GM12891 (cell line): ENCODE data around the gene KRTAP10-9.
"Not testable (repeated sequence)": the region's sequence is repeated elsewhere in the genome, so short reads cannot be mapped to it uniquely, and the experiment has no call there.

Experiments used
- DNase-seq: peaks from one replicate; pipeline ENCODE4 v3.0.0; 2011; ENCODE audit warnings: low spot score; ENCODE audit not compliant: insufficient read length
- FAIRE-seq: peaks from 2 replicates; lab custom pipeline; 2011; peaks lifted over from hg19 to GRCh38; lab: Jason Lieb, UNC
- PAX5 ChIP-seq: IDR thresholded peaks from 2 replicates; pipeline ENCODE4 v1.6.1; 2011; ENCODE audit warnings: low read length, moderate library complexity, mild to moderate bottlenecking; ENCODE audit not compliant: insufficient read depth, severe bottlenecking
- POLR2A ChIP-seq: IDR thresholded peaks from 2 replicates; pipeline ENCODE4 v1.6.1; 2011; ENCODE audit warnings: low read depth, low read length, control low read depth
- POLR2AphosphoS5 ChIP-seq: IDR thresholded peaks from 2 replicates; pipeline ENCODE4 v1.6.1; 2011; ENCODE audit warnings: low read depth, low read length, control low read depth
- POU2F2 ChIP-seq: IDR thresholded peaks from 2 replicates; pipeline ENCODE4 v1.6.1; 2011; ENCODE audit warnings: low read depth, mild to moderate bottlenecking, control low read depth, low read length, moderate library complexity
- SPI1 ChIP-seq: IDR thresholded peaks from 2 replicates; pipeline ENCODE4 v1.6.1; 2011; ENCODE audit warnings: low read depth, low read length, control low read depth
- TAF1 ChIP-seq: IDR thresholded peaks from 2 replicates; pipeline ENCODE4 v1.6.1; 2011; ENCODE audit warnings: low read depth, low read length, control low read depth

Gene KRTAP10-9

DNA sequence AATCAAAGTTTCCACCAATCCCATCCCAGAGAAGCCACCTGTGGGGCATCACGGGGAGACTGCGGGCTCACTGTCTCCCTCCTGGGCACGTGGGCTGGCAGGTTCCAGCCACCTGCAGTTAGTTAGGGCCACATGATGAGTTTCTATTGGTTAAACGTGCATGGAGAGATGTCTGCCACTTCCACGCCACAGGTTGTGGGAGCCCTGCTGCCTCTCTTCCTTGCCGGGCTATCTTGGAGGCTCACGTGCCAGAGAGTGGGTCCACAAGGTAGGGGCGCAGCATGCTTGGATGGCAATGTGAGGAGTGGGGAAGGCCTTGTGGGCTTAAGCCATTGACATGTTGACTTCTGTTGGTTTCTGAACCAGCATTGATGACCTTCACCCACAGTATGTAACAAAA, 23.0 kb upstream of the KRTAP10-9 start:
- TF ChIP-seq SPI1 (no peak), POU2F2 (no peak), POLR2A (no peak), TAF1 (no peak), POLR2AphosphoS5 (no peak), PAX5 (no peak)
- DNase-seq, result no peak
- FAIRE-seq, result no peak

DNA sequence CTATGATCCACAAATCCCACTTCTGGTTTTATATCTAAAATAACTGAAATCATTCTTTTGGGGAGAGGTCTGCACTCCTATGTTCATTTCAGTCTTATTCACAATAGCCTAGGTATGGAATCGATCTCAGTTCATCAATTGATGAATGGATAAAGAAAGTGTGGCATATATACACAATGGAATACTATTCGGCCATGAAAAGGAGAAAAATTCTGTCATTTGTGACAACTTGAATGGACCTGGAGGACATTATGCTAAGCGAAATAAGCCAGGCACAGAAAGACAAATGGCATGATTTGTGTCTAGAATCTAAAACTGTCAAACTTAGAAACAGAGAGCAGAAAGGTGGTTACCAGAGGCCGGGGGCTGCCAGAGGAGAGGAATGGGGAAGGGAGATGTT, 20.4 kb upstream of the KRTAP10-9 start:
- TF ChIP-seq PAX5, result no peak
- TF ChIP-seq TAF1, result no peak
- no peak for TF ChIP-seq POLR2AphosphoS5
- TF ChIP-seq POLR2A, result no peak
- no peak for TF ChIP-seq SPI1
- TF ChIP-seq POU2F2, result no peak
- DNase-seq, result no peak
- no peak for FAIRE-seq

GRCh38 chr21:44609193-44609592, 17.7 kb upstream of the KRTAP10-9 start:
- TF ChIP-seq POLR2AphosphoS5 (no peak), POU2F2 (no peak), SPI1 (no peak), POLR2A (no peak)
- DNase-seq, result no peak
- no peak for FAIRE-seq

- not testable (repeated sequence) for DNase-seq, FAIRE-seq
Observed at GRCh38 chr21:44610157-44610843, 16.6 kb upstream of the KRTAP10-9 start.

GRCh38 chr21:44611551-44611950, 15.3 kb upstream of the KRTAP10-9 start:
- FAIRE-seq, result no peak
- DNase-seq, result no peak
- TF ChIP-seq PAX5 (no peak), POLR2A (no peak), SPI1 (no peak), POLR2AphosphoS5 (no peak), TAF1 (no peak), POU2F2 (no peak)

DNA sequence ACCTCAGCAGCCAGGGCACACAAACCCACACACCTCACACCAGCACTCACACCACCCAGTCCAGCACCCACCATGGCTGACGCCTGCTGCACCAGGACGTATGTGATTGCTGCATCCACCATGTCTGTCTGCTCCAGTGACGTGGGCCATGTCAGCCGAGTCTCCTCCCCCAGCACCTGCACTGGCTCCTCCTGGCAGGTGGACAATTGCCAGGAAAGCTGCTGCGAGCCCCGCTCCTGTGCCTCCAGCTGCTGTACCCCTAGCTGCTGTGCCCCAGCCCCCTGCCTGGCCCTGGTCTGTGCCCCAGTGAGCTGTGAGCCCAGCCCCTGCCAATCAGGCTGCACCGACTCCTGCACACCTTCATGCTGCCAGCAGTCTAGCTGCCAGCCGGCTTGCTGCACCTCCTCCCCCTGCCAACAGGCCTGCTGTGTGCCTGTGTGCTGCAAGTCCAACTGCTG, 14.8 kb upstream of the KRTAP10-9 start, which contains the start of gene KRTAP10-8:
Gene KRTAP10-8, plus strand, starts transcription at position 51 of the 458 bp plus-strand sequence. Its CDS starts 22 bp downstream, at position 73.
- no peak for DNase-seq
- no peak for TF ChIP-seq POU2F2
- no peak for FAIRE-seq

GRCh38 chr21:44612669-44613229, 14.1 kb upstream of the KRTAP10-9 start:
- TF ChIP-seq POLR2A (no peak), POLR2AphosphoS5 (no peak), POU2F2 (no peak), TAF1 (no peak)
- FAIRE-seq (no peak), DNase-seq (no peak)

DNA sequence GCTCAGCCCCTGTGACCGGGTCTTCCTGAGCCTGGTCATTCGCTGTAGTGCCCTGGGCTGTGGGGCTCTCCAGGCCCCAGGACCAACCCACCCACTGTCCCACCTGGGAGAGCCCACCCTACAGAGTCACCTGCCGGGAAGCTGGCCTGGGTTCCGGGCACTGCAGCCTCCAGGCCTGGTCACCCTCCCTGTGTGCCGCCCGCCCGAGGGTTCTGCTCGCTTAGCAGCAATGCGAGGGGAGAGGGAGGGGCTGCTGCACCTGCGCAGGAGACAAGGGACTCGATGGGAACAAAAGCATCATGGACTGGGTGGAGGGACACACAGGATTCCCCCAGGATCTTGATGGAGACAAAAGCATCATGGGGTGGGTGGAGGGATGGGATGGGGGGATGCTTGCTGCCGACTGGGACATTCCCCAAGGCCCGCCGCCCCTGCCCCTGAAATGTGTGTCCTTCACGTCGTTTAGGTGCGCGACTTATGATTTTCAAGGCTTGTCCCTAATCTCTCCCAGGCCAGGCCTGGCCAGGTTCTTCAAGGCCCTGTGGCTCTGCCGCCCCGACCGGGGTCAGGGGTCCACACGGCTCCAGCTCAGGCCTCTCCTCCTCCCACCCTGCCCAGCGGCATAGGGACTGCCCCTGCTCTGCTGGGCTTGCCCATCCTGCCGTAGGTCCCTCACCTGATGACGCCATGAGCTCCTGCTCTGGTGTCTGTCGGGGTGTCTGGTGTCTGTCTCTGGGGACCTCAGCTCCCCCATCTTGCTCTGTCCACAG, 13.3 kb upstream of the KRTAP10-9 start:
- FAIRE-seq (no peak), DNase-seq (no peak)
- no peak for TF ChIP-seq PAX5
- no peak for TF ChIP-seq TAF1
- TF ChIP-seq POLR2AphosphoS5, result no peak
- TF ChIP-seq SPI1, result no peak
- no peak for TF ChIP-seq POLR2A
- TF ChIP-seq POU2F2, result no peak

DNA sequence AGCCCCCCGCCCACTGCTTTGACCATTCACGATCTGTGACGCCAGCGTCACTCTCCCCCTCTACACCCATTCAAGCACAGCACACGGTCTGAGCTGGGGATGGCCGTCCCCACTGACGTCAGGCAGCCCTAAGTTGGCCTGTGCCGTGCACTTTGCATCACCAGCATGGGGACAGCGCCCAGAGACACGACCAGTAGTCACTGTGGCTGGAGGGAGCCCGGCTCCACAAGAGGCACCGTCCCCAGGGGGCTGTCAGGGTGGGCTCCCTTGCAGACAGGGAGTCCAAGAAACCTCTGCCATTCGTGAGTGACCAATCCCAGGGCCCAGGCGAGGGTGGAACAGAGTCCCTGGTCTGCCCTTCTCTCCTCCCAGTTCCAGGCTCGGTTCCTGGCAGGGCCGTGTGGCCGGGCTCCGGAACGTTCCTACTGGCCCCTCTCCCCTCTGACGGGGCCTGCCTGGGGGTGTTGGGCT, 12.7 kb upstream of the KRTAP10-9 start:
- TF ChIP-seq POLR2AphosphoS5 (no peak), POLR2A (no peak), PAX5 (no peak)
- DNase-seq, result no peak
- FAIRE-seq, result no peak

- DNase-seq (no peak), FAIRE-seq (no peak)
- no peak for TF ChIP-seq TAF1
- TF ChIP-seq PAX5, result no peak
- TF ChIP-seq POLR2A, result no peak
- no peak for TF ChIP-seq POLR2AphosphoS5
- TF ChIP-seq SPI1, result no peak
- no peak for TF ChIP-seq POU2F2
Observed at GRCh38 chr21:44614961-44615391, 11.9 kb upstream of the KRTAP10-9 start.
